ENCODE measurements around the gene SCNN1B.

Gene SCNN1B

GRCh38 chr16:23410176-23410575, 108.1 kb downstream of the SCNN1B start:
- DNase-seq = no peak

GRCh38 chr16:23414731-23415130, 112.6 kb downstream of the SCNN1B start:
- DNase-seq = no peak

GRCh38 chr16:23416816-23417215, 114.7 kb downstream of the SCNN1B start:
- no peak for DNase-seq

DNA sequence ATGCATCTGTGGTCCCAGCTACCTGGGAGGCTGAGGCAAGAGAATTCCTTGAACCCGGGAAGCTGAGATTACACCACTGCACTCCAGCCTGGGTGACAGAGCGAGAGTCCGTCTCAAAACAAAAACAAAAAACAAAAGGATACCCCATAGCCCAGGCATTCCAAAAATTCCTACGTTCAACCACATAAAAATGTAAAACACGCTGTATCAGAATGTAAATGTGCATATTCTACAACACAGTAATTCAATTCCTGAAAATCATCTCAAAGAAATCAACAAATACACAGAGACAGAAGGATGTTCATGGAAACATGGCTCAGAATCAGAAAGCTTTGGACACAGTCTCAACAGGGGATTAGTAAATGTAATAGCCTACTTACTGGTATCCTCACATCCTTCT, 117.9 kb downstream of the SCNN1B start:
- no peak for DNase-seq

DNA sequence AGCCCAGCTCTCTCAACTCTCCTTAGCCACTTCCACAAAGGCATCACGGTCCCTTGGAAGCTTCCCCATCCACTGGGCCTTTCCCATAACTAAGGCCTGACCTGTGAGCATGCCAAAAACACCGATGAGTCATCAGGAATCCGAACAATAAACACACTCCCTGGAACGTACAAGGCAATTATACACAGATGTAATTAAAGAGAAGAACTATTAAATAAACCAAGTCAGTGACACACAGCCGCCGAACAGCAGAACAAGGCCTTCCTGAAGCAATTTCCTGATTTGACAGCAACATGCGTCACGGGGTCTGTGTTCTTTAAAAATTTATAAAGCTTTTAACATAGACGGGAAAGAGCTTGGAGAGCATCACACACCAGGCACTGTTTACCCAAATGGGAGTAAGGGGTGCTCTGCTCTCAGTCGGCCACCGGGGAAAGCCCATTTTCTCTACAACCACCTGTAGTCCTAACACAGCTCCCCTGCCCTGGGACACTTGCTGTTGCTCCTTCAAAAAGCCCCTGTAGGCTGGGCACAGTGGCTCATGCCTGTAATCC, 121.5 kb downstream of the SCNN1B start:
- DNase-seq = no peak

DNA sequence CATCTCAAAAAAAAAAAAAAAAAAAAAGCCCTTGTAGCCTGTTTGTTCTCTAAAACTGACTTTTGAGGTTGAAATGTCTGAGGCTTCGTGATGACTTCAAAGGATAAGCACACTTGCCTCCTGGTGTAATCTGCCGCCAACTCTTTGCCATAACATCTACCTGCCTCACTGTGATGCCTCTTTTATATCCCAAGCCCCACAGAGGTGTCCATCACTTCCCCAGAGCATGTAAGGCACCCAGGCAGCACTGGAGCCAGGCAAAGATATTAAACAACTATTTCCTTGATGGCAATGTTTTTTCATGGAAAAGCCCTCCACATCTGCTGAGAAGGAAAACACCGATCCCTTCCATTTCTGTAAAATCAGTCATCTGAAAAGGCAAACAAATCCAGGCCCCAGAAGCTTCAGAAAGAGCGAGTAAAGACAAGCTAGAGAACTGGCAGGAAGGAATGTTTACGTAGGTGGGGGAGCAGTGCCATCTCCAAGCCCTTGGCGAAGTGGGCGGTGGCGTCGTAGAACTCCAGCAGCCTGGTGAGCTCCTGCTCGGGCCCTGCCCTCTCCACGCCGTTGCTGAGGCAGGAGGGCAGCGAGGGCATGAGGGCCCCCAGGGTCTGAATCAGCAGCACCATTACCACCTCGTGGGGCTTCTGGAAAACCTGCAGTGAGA, 122.3 kb downstream of the SCNN1B start:
- DNase-seq = no peak

DNA sequence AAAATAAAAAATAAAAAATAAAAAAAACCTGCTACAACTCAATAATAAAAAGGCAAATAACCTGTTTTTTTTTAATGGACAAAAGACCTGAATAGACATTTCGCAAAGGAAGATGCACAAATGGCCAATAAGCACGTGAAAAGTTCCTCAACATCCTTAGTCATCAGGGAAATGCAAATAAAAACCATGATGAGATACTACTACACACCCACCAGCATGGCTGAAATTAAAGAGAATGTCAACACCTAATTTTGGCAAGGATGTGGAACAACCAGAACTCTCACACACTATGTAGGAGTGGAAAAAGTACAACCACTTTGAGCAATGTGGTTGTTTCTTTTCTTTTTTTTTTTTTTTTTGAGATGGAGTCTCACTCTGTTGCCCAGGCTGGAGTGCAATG, 126.2 kb downstream of the SCNN1B start:
- no peak for DNase-seq
